HL-60/S4 (cell line): Measurements from ENCODE around the gene MYO7B.

Experiments used
- in situ Hi-C: fragments of 300-500 bp; cut with MboI; formaldehyde crosslinking; loops from 2 replicates; pipeline ENCODE4 v1.14.3; 2022; ENCODE audit warnings: low sequenced_read_pairs

MYO7B gene

DNA sequence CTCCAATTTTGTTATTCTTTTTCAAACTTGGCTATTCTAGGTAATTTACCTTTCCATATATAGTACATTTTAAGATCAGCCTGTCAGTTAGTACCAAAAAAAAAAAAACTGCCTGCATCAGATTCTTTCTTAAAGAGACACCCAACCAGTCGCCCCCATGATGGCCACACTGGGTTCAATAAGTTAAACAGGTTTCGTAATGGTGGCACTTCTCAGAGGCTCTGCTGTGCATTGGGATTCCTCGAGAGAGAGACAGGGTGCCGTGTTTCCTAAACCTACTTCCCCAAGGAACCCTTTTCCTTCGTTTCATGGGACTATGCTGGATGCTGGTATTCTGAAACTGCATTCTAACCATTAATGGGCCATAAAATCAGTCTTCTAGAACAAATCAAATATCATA lies 37.4 kb downstream of the MYO7B start:
- in situ Hi-C loops = no loop called here

DNA sequence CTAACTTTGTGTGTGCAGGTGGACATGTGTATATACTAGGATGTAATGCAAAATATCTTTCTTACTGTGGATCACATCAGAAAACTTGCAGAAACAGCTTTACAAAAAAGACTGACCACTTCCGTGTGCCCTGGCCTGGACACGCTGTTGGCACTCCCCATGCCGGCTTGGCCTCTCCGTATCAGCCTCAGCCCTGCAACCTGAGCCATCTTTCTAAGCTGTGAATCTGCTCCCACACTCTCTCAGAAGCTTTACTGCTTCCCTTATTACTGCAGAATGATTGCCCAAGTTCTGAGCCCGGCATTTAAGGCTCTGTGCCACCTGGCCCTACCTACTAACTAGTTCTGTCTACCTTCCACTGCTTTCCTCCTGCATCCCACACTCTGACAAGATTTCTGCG lies 37.8 kb downstream of the MYO7B start:
- in situ Hi-C loops = no loop called here

DNA sequence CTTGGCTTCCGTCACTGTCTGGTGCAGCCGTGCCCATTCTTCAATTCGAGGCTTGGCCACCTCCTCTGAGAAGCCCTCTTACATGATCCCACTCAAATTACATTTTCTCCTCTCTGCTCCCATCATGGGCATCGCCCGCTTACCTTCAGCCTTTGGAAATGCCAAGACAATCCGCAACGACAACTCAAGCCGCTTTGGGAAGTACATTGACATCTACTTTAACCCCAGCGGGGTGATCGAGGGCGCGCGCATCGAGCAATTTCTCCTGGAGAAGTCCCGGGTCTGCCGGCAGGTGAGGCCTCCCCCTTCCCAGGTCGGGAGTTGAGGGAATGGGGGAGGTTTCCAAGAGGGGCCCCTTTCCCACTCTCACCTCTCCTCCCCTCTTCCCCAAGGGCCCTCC lies 38.3 kb downstream of the MYO7B start:
- in situ Hi-C loops = no loop called here

DNA sequence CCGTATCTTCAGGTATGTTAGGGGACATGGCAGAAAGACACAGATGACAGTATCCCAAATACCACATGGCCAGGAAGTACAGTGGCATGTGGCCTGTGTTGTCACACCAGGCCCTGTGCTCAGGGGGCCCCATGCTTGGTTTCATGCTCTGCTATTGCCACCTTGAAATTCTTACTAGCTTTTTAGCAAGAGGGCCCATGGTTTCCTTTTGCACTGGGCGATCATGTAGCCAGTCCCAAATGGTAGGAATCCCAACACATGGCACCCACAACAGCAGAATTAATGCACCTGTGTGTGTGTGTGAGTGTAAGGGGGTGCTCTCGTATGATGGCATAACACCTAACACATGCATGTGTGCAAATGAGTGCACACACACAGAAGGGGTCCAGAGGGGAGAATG lies 39.2 kb downstream of the MYO7B start:
- in situ Hi-C loops = no loop called here

DNA sequence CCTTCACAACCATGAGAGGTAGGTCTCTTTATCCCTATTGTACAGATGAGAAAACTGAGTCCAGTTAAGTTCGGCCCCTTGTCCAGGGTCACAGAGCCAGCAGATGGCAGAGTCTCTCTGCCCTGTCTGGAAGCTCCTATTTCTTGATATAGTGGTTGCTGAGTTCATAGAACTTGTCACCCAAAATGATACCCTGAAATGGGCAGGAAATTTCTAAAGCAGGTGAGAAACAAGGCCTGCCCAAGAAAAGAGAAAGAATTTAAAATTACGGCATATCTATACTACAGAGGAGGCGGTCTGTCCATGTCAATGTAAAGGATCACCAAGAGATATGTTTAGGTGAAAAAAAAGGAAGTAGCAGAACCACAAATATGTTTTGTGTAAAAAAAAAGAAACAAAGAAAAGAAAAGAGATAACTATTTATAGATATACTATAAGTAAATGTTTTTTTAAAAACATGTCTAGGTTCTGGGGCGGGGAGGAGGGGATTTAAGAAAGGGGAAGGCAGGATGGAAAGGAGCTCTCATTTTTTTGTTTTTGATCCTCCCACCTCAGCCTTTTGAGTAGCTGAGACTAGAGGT lies 39.8 kb downstream of the MYO7B start:
- in situ Hi-C loops = no loop called here

DNA sequence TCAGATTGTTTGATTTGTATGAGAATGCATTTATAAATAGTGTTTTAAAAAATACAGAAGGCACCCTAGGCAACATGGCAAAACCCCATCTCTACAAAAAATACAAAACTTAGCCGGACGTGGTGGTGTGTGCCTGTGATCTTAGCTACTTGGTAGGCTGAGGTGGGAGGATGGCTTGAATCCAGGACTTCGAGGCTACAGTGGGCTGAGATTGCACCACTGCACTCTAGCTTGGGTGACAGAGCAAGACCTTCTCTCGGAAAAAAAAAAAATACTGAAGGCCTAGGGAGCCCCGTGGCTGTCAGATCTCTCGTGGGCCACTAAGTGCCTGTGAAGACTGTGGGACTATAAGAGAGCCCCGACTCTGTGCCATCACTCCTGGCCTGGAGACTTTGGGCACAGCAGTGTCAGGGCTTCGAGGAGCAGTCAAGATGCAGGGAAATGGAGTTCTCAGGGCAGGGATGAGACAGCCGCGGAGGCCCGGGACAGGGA lies 40.5 kb downstream of the MYO7B start:
- in situ Hi-C loops = no loop called here

DNA sequence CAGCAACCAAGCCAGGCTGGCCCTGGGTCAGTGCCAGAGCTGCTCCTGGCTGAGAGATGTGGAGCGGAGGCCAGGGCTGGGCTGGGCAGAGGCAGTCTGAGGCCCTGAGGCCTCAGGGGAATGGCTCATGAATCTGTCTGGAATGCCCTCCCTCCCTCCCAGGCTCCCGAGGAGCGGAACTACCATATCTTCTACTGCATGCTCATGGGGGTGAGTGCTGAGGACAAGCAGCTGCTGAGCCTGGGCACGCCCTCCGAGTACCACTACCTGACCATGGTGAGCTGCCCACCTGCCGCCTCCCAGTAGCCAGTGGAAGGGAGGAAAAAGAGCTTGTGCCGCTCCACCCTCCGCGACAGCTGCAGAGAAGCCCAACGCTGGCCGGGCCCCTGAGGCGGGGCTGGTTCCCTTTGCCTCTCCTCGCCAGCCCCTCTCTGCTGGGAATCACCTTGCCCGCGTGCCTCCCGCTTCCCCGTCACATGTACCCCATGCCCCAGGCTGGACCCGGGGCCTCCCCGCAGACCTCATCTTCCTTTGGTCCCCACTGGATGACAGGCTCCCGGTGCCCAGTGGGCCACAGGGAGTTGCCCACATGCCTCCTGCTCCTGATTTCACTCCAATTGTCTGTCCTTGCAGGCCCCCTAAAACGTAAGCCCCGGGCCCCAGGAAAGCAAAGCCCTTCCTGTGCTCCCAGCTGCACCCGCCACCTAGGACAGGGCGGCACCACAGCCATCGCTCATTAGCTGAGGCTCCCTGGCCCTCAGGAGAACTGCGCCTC lies 41.1 kb downstream of the MYO7B start:
- in situ Hi-C loops = no loop called here

DNA sequence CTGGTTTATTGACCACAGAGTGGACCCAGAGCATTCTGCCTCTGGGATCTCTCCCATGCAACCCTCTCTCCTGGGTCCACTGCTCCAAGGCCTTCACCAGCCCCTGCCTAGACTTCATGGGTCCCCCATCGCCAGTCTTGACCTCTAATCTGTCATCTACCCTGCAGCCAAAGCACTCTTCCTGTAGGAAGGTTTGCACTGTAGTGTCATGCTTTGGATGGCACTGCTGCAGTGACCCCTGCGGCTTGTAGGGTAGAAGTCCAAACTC lies 41.7 kb downstream of the MYO7B start:
- in situ Hi-C loops = no loop called here

DNA sequence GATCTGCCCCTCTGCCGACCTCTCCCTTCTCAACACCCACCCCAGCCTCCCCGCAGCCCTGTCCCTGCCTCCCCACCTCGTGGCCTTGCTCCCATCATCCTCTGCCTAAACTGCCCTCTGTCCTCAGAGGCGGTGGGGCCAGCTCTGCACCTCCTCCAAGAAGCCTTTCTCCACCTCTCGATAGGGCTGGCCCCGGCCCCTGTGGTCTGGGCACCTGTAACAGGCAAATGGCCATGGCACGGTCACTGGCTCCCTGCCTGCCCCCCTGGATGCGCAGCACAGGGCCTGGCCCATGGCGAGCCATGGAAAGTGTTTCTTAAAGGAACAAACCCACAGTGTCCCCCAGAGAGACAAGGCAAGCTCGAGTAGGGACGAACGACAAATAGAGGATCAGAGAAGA lies 42.0 kb downstream of the MYO7B start:
- in situ Hi-C loops = no loop called here

DNA sequence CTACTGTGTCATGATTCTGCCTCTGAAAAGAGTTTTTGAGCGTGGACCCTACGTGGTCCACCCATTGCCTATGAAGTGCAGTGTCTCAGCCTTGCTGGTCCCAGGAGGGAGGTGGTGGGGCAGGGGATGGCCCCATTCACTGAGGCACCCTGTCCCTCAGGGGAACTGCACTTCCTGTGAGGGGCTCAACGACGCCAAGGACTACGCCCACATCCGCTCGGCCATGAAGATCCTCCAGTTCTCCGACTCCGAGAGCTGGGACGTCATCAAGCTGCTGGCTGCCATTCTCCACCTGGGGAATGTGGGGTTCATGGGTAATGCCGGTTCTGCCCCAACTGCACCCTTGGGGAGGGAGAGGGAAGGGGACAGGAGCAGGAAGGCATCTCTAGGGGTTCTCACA lies 42.5 kb downstream of the MYO7B start:
- in situ Hi-C loops = no loop called here

DNA sequence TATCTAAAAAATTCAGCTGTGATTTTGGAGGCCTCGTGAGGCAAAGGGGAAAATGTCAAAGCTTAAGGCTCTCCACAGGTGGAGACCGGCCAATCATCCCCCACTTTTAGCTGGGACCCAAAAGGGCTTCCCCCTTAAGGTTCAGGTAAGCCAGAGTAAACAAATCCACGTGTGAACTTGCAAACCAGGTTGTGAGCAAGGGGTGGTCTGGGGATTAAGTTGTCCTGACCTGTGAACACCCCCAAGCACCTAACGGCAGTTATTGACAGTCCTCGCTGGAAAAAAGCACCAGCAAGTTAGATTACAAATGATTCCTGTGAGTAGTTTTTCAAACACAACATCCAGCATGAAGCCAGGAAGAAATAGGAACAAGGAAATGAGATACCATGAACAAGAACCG lies 42.9 kb downstream of the MYO7B start:
- in situ Hi-C loops = no loop called here

DNA sequence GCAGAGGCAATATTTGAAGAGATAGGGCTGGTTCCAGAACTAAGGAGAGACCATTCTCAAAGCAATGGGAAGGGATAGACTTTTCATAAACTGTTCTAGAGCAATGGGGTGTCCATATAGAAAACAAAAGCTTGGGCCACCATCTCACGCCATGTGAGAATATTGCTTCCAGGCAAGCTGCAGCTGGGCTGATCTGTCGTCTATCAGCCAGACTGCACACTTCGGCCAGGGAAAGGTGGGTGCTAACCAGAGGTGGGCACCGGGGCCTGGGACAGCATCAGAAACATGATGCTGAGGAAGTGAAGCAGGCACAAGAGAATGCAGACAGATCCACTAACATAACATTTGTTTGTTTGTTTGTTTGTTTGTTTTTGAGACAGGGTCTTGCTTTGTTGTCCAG lies 43.7 kb downstream of the MYO7B start:
- in situ Hi-C loops = no loop called here

DNA sequence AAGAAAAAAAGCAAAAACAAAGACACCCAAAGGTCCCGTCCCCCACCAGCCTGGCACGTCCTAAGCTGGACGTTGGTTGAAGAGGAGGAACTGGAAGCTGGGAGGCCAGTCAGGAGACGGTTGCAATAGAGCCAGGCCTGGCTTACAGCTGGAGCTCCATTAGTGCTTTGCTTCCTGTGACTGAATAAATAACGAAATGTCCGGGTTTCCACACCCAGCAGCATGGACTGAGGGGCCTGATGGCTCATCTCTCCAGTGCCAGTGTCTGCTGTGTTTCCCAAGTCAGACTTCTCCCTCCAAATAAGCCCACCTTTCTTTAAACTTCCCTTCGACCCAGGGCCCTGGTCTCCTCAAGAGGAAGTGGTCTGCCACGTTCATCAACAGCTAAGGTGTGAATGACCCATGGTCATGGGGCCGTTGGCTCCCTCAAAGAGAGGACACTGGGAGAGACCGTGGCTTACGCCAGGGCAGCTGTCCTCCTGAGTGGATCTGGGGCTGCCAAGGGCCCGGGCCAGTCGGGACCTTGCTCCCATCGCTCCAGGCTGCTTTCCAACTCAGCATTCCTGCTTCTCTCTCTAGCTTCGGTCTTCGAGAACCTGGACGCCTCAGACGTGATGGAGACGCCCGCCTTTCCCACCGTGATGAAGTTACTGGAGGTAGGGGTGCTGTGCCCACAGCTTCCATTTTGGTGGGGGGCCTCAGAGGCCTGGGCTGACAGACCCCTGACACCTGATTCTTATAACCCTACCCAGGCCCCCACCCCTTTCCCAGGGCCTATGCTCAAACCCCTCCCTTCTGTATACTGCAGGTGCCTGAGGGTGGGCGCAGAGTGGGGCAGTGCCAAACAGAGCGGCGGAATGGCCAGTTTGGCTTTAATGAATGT lies 44.9 kb downstream of the MYO7B start:
- in situ Hi-C loops = no loop called here

DNA sequence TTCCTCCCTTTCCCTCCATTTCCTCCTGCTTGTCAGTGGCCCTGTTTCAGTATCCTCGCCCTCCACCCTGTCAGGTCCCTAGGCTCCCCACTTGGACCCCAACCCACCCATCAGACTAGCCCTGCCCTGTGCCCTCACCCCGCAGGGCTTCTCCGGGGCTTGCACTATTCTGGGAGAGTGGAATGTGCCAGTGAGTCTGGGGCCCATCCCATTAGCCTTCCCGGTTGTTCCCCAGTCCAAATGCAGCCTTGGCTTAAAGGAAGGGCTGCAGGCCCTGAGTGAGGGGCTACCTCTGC lies 45.5 kb downstream of the MYO7B start:
- in situ Hi-C loops = no loop called here

DNA sequence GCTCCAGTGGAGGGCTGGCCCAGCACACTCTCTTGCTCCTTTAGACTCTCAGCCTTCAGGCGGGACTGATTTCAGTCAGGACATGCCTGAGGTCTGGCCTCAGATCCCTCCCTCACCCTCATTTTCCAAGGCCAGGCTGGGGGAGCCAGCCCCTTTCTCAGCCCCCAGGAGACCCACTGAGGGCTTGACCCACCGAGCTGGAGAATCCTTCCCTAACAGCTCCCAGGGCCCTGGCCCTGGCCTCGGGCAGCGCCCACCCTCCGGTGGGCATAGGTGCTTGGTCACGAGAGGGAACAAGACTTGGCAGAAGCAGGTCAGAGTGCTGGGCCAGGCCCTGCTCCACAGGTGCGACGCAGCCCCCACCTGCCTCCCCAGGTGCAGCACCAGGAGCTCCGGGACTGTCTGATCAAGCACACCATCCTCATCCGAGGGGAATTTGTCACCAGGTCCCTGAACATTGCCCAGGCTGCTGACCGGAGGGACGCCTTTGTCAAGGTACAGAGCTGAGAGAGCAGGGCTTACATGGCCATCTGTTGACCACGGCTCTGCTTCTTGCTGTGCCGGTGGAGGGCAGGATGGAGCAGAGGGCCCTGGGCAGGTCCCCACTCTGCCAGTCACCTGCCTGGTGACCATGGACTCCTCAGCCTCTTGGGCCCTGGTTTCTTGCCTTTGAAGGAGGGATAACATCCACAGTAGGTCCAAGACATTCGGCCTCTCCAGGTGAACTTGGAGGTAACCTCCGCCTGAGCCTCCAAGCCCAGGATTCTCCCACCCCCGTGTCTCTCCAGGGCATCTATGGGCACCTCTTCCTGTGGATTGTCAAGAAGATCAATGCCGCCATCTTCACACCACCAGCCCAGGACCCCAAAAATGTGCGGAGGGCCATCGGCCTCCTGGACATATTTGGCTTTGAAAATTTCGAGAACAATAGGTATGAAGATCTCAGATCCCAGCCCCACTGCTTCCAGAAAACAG lies 46.3 kb downstream of the MYO7B start:
- in situ Hi-C loops = no loop called here

DNA sequence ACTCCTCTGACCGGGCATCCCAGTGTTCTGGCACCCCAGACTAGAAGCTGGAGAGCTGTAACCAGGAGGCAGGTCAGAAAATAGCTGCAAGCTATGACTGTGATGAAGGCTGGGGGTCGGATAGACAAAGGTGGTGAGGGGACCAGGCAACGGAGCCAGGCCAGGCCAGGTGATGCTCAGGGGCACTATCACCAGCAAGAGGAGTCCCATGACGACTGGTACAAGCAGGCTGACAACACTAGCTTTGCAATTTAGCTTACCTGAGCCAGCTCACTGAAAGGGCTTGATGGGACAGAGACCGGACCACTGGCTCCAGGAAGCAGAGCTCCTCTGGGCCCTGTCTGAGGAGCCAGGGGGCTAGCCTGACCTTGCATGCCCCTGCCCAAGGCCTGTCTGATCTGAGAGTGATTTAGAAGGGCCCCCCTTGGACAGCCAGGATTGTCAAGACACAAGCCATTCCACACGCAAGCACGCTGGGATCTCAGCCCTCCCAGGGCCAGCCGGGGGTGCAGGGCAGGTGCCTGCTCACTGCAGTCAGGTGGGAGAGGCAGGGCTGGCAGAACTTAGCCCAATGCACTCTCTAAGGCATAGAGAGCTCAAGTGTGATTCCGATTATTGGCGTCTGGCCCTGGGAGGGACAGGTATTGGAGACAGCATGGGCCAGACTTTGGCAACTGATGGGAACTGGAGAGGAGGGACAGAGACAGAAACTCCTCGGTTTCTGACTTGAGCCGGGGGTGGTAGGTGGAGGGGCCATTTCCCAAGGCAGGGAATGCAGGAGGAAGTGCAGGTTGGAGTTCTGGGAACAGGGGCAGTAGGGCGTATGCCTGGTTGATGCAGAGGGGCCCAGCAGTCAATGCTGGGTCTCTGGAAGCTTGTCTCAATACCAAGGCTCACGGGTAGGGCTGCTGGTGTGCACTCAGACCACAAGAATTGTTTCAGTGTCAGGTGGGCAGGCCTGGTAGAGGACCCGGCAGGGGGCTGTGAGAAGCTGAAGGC lies 47.7 kb downstream of the MYO7B start:
- in situ Hi-C loops = no loop called here

DNA sequence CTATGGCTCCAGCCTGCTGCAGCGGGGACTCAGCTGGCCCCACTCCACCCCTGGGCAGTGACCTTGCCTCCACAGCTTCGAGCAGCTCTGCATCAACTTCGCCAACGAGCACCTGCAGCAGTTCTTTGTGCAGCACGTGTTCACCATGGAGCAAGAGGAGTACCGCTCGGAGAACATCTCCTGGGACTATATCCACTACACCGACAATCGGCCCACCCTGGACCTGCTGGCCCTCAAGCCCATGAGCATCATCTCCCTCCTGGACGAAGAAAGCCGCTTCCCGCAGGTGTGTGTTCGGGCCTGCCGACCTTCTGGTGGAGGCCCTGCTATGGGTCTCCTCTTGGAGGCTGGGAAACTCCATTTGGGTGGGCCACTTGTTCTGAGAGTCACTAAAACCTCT lies 48.6 kb downstream of the MYO7B start:
- in situ Hi-C loops = no loop called here

DNA sequence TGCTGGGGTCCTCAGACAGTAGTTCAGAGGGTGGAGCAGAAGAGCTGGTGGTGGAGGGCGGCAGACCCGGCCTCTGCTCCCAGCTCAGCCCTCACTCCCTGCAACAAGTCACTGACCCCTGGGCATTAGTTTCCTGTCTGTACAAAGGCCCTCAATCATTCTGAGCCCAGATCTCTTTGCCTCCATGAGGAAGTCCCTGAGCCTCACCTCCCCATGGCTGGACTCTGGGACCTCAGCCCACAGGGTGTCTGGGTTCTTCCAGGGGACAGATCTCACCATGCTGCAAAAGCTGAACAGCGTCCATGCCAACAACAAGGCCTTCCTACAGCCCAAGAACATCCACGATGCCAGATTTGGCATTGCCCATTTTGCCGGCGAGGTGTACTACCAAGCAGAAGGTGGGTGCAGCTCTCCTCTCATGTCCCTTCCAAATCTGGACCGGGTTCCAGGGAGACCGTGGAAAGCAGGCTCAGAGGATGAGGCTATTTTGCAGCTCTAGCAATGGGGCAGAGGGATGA lies 49.1 kb downstream of the MYO7B start:
- in situ Hi-C loops = no loop called here

DNA sequence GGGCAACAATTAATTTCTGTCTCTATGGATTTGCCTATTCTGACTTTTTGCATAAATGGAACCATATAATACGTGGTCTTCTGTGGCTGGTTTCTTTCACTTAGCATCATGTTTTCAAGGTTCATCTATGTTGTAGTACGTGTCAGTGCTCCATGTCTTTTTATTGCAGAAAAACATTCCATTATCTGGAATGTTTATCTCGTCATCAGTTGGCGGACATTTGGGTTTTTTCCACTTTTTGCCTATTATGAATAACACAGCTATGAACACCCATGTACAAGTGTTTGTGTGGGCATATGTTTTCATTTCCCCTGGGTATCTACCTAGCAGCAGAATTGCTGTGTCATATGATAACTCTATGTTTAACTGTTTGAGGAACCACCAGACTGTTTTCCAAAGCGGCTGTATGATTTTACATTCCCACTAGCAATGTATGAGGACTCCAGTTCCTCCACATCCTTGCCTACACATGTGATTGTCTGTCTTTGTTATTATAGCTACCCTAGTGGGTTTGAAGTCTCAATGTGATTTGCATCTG lies 49.9 kb downstream of the MYO7B start:
- in situ Hi-C loops = no loop called here
